Transverse colon (tissue), 4 donors: ENCODE data around the gene FAM118A. TPM values are rescaled to one million over a fixed set of nuclear protein-coding genes. Genes with fewer than 3 reads are reported as not detected.

ENCODE experiments used
- DNase-seq: peaks from one replicate; pipeline ENCODE4 v3.0.0-alpha.2; 2019
- H3K27ac ChIP-seq, 4 donors: fragments of 200-600 bp; sonication (generic); 2 replicates each; pipeline ENCODE4 v1.5.1; 2016 to 2018; ENCODE audit warnings: inconsistent platforms in 4 of 4
- H3K27me3 ChIP-seq: fragments of 200-600 bp; sonication (generic); 2 replicates; pipeline ENCODE4 v1.5.1; 2017; ENCODE audit warnings: inconsistent platforms
- H3K36me3 ChIP-seq, 4 donors: fragments of 200-600 bp; sonication (generic); 2 replicates each; pipeline ENCODE4 v1.5.1; 2017 to 2019; ENCODE audit warnings: inconsistent platforms in 4 of 4
- H3K4me1 ChIP-seq, 4 donors: fragments of 200-600 bp; sonication (generic); 2 replicates each; pipeline ENCODE4 v1.5.1; 2017 to 2020; ENCODE audit warnings: inconsistent platforms in 4 of 4
- H3K4me3 ChIP-seq, 4 donors: fragments of 200-600 bp; sonication (generic); 1 replicate in 1 of 4; 2 replicates in 3 of 4; pipeline versions ENCODE4 v1.5.1 to v1.6.1; 2017 to 2019; ENCODE audit warnings: inconsistent platforms in 4 of 4
- H3K9me3 ChIP-seq, 2 donors: fragments of 200-600 bp; sonication (generic); 2 replicates each; pipeline ENCODE4 v1.5.1; 2017 to 2019; ENCODE audit warnings: inconsistent platforms in 2 of 2
- EP300 ChIP-seq: sonication (generic); formaldehyde crosslinking; IDR thresholded peaks from one replicate; pipeline ENCODE4 v1.6.1; 2017; ENCODE audit warnings: antibody characterized with exemption, low read depth
- POLR2A ChIP-seq: fragments of 450-650 bp; IDR thresholded peaks from one replicate; pipeline ENCODE4 v1.6.1; 2016; ENCODE audit warnings: antibody characterized with exemption, mild to moderate bottlenecking, moderate library complexity
- POLR2AphosphoS5 ChIP-seq, 3 donors: sonication (generic); formaldehyde crosslinking; IDR thresholded peaks; one replicate each; pipeline ENCODE4 v1.6.1; 2016; ENCODE audit warnings: antibody characterized with exemption in 3 of 3
- WGBS, 2 donors: methylation state at CpG; one replicate each; pipeline ENCODE4 v1.1.5; 2018; ENCODE audit warnings: low coverage in 1 of 2; 5-methylcytosine and 5-hydroxymethylcytosine counted together
- in situ Hi-C, 4 donors: fragments of 200-750 bp; cut with MboI; loops; one replicate each; pipeline versions ENCODE4 v1.15.0 to v1.15.1; 2017; ENCODE audit warnings: low sequenced_read_pairs in 3 of 4, low pct_ligation_motif_present in 1 of 4, low pct_unique_long_range_greater_than_20kb in 1 of 4
- intact Hi-C: fragments of 100-400 bp; cut with DNase I; formaldehyde crosslinking; loops from one replicate; pipeline ENCODE4 v1.15.1; 2023; ENCODE audit warnings: low total_unique reads
- total RNA-seq, 4 donors: library from RNA; depleted of rRNA; stranded (reverse); fragments of >200 nt; gene quantifications; one replicate each; pipeline ENCODE4 v1.1.0, GENCODE V29; 2016
- TF ChIP-seq, protein P1 (sequence below), 5 experiments: fragments of 200-600 bp in 3 of 5; fragments of 450-650 bp in 2 of 5; sonication (generic) in 3 of 5; IDR thresholded peaks; 1 replicate in 2 of 5; 2 replicates in 3 of 5; pipeline ENCODE4 v1.5.1; 2016 to 2017; ENCODE audit warnings: antibody characterized with exemption in 5 of 5, inconsistent platforms in 3 of 5, mild to moderate bottlenecking in 2 of 5, moderate library complexity in 1 of 5

The FAM118A gene
- total RNA-seq, 4 donors from 2014 or later = 46.0 to 424 (median 210) TPM

DNA sequence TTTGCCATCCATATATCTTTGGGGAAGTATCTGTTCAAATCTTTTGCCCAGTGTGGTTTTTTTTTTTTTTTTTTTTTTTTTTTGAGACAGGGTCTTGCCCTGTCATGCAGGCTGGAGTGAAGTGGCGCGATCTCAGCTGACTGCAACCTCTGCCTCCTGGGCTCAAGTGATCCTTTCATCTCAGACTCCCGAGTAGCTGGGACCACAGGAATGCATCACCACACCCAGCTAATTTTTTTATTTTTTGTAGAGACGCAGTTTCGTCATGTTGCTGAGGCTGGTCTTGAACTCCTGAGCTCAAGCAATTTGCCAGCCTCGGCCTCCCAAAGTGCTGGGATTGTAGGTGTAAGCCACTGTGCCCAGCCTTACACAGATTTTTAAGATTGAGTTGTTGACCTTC is 4.8 kb upstream of the FAM118A start:
- no peak for TF ChIP-seq EP300
- Histone ChIP-seq H3K27ac (peak overlapping the region in 1 of 4 donors; percentile 69), H3K9me3 (no peaks in the 10 kb centered on the region), H3K4me1 (peaks cover 0 to 34% (median 16%) of the 10 kb centered on the region in 4 donors), H3K27me3 (no peaks in the 10 kb centered on the region), H3K36me3 (no peaks in the 10 kb centered on the region), H3K4me3 (no peak overlapping the region)
- intact Hi-C loops (no loop called here), in situ Hi-C loops (no loop called here)
- WGBS, 2 donors = 92 to 100% methylated on average over 1 to 6 of the region's 6 CpGs
- no peak for DNase-seq

DNA sequence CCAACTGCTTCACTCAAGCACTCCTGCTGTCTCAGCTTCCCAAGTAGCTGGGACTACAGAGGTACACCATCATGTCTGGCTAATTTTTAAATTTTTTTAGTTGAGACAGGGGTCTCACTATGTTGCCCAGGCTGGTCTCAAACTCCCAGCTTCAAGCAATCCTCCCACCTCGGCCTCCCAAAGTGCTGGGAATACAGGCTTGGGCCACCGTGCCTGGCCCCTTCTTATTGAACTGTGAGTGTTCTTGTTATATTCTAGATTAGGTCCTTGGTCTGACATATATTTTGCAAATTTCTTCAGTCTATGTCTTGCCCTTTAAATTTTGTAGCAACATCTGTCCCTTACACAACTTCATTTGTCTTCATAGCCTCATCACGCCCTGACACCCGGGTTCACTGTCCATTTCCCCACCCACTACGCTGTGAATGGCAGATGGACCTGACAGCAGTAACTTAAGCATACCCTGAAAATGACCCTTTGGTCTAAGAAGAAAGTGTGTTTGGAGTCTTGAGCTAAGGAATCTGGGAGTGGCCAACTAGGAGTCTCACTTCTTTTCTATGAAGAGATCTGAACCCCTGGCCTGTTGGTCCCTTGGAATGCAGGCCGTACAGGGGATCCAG is 4.2 kb upstream of the FAM118A start:
- intact Hi-C loops = no loop called here
- Histone ChIP-seq H3K27ac (peak overlapping the region in 3 of 4 donors; percentile 52 to 69 (median 52)), H3K27me3 (no peaks in the 10 kb centered on the region), H3K36me3 (no peaks in the 10 kb centered on the region), H3K4me1 (peaks cover 2 to 36% (median 20%) of the 10 kb centered on the region in 4 donors), H3K9me3 (no peaks in the 10 kb centered on the region), H3K4me3 (no peak overlapping the region)
- peak in 1 of 3 donors; percentile 27 for TF ChIP-seq POLR2AphosphoS5 (IDR thresholded peaks at IDR 0.05)
- TF ChIP-seq, protein P1, sequence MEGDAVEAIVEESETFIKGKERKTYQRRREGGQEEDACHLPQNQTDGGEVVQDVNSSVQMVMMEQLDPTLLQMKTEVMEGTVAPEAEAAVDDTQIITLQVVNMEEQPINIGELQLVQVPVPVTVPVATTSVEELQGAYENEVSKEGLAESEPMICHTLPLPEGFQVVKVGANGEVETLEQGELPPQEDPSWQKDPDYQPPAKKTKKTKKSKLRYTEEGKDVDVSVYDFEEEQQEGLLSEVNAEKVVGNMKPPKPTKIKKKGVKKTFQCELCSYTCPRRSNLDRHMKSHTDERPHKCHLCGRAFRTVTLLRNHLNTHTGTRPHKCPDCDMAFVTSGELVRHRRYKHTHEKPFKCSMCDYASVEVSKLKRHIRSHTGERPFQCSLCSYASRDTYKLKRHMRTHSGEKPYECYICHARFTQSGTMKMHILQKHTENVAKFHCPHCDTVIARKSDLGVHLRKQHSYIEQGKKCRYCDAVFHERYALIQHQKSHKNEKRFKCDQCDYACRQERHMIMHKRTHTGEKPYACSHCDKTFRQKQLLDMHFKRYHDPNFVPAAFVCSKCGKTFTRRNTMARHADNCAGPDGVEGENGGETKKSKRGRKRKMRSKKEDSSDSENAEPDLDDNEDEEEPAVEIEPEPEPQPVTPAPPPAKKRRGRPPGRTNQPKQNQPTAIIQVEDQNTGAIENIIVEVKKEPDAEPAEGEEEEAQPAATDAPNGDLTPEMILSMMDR (IDR thresholded peaks at IDR 0.05) = no peak
- 67 to 78% methylated on average over 3 to 6 of the region's 6 CpGs for WGBS, 2 donors
- DNase-seq = peak; percentile 47
- in situ Hi-C loops = no loop called here

DNA sequence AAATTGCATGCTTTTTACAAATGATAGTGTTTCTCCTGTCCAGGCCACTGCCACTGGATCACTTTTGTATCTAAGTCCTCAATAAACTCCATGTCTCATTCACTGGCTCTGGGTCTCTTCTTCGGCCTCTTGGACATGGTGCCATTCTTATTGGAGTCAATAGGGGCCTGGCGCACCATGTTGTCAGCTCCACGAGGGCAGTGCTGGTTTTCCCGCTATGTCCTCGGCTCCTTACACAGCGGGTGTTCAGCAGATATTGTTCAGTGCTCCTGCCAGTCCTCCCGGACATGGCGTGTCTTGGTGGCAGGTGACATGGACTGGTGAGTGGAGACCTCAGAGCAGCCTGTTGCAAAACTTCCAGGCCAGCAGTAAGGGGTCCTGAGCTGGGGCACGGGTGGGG is 3.6 kb upstream of the FAM118A start:
- Histone ChIP-seq H3K27me3 (no peaks in the 10 kb centered on the region), H3K36me3 (no peaks in the 10 kb centered on the region), H3K27ac (peak overlapping the region in 3 of 4 donors; percentile 52 to 69 (median 52)), H3K4me1 (peaks cover 8 to 41% (median 26%) of the 10 kb centered on the region in 4 donors), H3K9me3 (no peaks in the 10 kb centered on the region), H3K4me3 (no peak overlapping the region)
- intact Hi-C loops (no loop called here), in situ Hi-C loops (no loop called here)
- 96% methylated on average over 9 of the region's 9 CpGs; no CpG with 5 or more reads in 1 of the 2 donors for whole genome bisulfite sequencing, 2 donors
- DNase-seq = no peak
- TF ChIP-seq POLR2A (no peak), POLR2AphosphoS5 (IDR thresholded peaks at IDR 0.05) (no peak), EP300 (no peak)
- TF ChIP-seq, protein P1 (IDR thresholded peaks at IDR 0.05) = no peak

DNA sequence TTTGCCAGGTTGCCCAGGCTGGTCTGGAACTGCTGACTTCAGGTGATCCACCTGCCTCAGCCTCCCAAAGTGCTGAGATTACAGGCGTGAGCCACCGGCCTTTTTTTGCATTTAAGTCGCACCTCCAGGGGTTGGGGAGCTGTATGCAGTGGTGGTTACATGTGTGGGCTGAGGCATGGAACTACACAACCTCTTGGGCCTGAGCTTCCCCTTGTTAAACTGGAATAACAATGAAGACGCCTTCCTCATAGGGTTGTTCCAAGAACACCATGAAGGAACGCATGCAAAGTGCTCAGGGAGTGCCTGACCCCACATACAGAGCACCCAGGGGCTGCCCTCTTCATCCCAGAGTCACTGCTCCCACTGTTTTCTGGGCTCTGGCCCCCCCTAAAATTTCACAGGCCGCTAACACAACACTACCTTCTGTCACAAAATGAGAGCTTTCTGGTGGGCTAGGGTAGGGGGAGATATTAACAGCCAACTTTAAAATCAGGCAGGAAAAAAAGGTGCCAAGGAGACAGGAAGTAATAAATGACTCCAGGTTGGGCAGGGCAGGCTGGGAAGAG is 1.3 kb upstream of the FAM118A start:
- Histone ChIP-seq H3K27ac (peak overlapping the region; percentile 85 to 92 (median 88)), H3K4me1 (peaks cover 11 to 32% (median 29%) of the 10 kb centered on the region in 4 donors), H3K9me3 (no peaks in the 10 kb centered on the region), H3K36me3 (no peaks in the 10 kb centered on the region), H3K4me3 (peak overlapping the region in 1 of 4 donors; percentile 78), H3K27me3 (no peaks in the 10 kb centered on the region)
- intact Hi-C loops (no loop called here), in situ Hi-C loops (no loop called here)
- TF ChIP-seq, protein P1 (IDR thresholded peaks at IDR 0.05) = no peak
- WGBS, 2 donors = 89% methylated on average over 6 of the region's 6 CpGs; no CpG with 5 or more reads in 1 of the 2 donors
- no peak for DNase-seq
